C1 segment of cervical spinal cord (tissue), 14 donors: ENCODE results near the gene CYB5R4.
"Not testable (repeated sequence)": the region's sequence is repeated elsewhere in the genome, so short reads cannot be mapped to it uniquely, and the experiment has no call there.

Source experiments
- DNase-seq, 14 donors: peaks; one replicate each; lab custom pipeline; 2025; lab: John Stamatoyannopoulos, UW

Gene CYB5R4

GRCh38 chr6:83862776-83863471 is 3.4 kb downstream of the CYB5R4 start:
- no peak for DNase-seq

- no peak for DNase-seq
These were observed 7.6 kb downstream of the CYB5R4 start for GRCh38 chr6:83867043-83867442.

- no peak for DNase-seq
These were observed 8.2 kb downstream of the CYB5R4 start for GRCh38 chr6:83867527-83868161.

- no peak for DNase-seq
These were observed 9.2 kb downstream of the CYB5R4 start for GRCh38 chr6:83868639-83869038.

- no peak for DNase-seq
These were observed 11.2 kb downstream of the CYB5R4 start for GRCh38 chr6:83870649-83871048.

GRCh38 chr6:83872386-83873118 is 13.1 kb downstream of the CYB5R4 start:
- no peak for DNase-seq

GRCh38 chr6:83873869-83874268 is 14.4 kb downstream of the CYB5R4 start:
- no peak for DNase-seq

- DNase-seq, result no peak
These were observed 16.4 kb downstream of the CYB5R4 start for GRCh38 chr6:83875843-83876242.

GRCh38 chr6:83878902-83879644 is 19.6 kb downstream of the CYB5R4 start:
- no peak for DNase-seq

GRCh38 chr6:83879746-83880145 is 20.3 kb downstream of the CYB5R4 start:
- DNase-seq, result no peak

- no peak for DNase-seq
These were observed 23.8 kb downstream of the CYB5R4 start for GRCh38 chr6:83883240-83883639.

GRCh38 chr6:83884523-83884922 is 25.0 kb downstream of the CYB5R4 start:
- DNase-seq, result peak in 1 of 14 donors; percentile 20

GRCh38 chr6:83885984-83886383 is 26.5 kb downstream of the CYB5R4 start:
- DNase-seq, result no peak

- DNase-seq, result no peak
These were observed 30.1 kb downstream of the CYB5R4 start for GRCh38 chr6:83889621-83890020.

GRCh38 chr6:83890520-83890919 is 31.0 kb downstream of the CYB5R4 start:
- DNase-seq, result no peak

GRCh38 chr6:83891586-83891985 is 32.1 kb downstream of the CYB5R4 start:
- no peak for DNase-seq

GRCh38 chr6:83893024-83893423 is 33.5 kb downstream of the CYB5R4 start:
- DNase-seq, result no peak

GRCh38 chr6:83897094-83897493 is 37.6 kb downstream of the CYB5R4 start:
- DNase-seq, result not testable (repeated sequence)

- no peak for DNase-seq
These were observed 42.1 kb downstream of the CYB5R4 start for GRCh38 chr6:83901624-83902023.

- no peak for DNase-seq
These were observed 44.9 kb downstream of the CYB5R4 start for GRCh38 chr6:83904395-83904794.

GRCh38 chr6:83905648-83906047 is 46.2 kb downstream of the CYB5R4 start:
- no peak for DNase-seq
